Liver (tissue), 9 donors: ENCODE measurements around the gene IL24. TPM values are rescaled to one million over a fixed set of nuclear protein-coding genes. Genes with fewer than 3 reads are reported as not detected.

Source experiments
- DNase-seq: peaks from one replicate; pipeline ENCODE4 v3.0.0-alpha.2; 2017; ENCODE audit warnings: low spot score
- H3K27ac ChIP-seq, 2 donors: one replicate each; pipeline ENCODE4 v1.7.0; 2013; ENCODE audit warnings: inconsistent platforms in 2 of 2, low read length in 2 of 2, control low read depth in 1 of 2, low read depth in 1 of 2, mild to moderate bottlenecking in 1 of 2
- H3K27me3 ChIP-seq, 4 donors: one replicate each; pipeline versions ENCODE4 v1.6.1 to v1.7.0; 2013; ENCODE audit warnings: low read length in 3 of 4, inconsistent platforms in 1 of 4, mild to moderate bottlenecking in 1 of 4, moderate library complexity in 1 of 4; ENCODE audit not compliant: control insufficient read depth in 4 of 4, insufficient read depth in 4 of 4
- H3K36me3 ChIP-seq, 4 donors: one replicate each; pipeline versions ENCODE4 v1.6.1 to v1.7.0; 2013; ENCODE audit warnings: low read length in 3 of 4, mild to moderate bottlenecking in 3 of 4, low read depth in 1 of 4, moderate library complexity in 1 of 4; ENCODE audit not compliant: control insufficient read depth in 4 of 4, insufficient read depth in 3 of 4
- H3K4me1 ChIP-seq, 4 donors: one replicate each; pipeline versions ENCODE4 v1.6.1 to v1.7.0; 2013; ENCODE audit warnings: low read length in 3 of 4, mild to moderate bottlenecking in 3 of 4, moderate library complexity in 1 of 4; ENCODE audit not compliant: control insufficient read depth in 4 of 4, insufficient read depth in 4 of 4
- H3K4me3 ChIP-seq, 3 donors: one replicate each; pipeline versions ENCODE4 v1.6.1 to v1.7.0; 2013; ENCODE audit warnings: low read length in 3 of 3, control low read depth in 1 of 3, low read depth in 1 of 3, mild to moderate bottlenecking in 1 of 3
- H3K9ac ChIP-seq, 2 donors: one replicate each; pipeline ENCODE4 v1.7.0; 2013; ENCODE audit warnings: low read length in 2 of 2, mild to moderate bottlenecking in 2 of 2, moderate library complexity in 2 of 2, control low read depth in 1 of 2, low read depth in 1 of 2
- H3K9me3 ChIP-seq, 4 donors: one replicate each; pipeline versions ENCODE4 v1.6.1 to v1.7.0; 2013; ENCODE audit warnings: low read length in 3 of 4; ENCODE audit not compliant: control insufficient read depth in 4 of 4
- ATF3 ChIP-seq: IDR thresholded peaks from 2 replicates; pipeline ENCODE4 v1.6.1; 2016; ENCODE audit warnings: antibody characterized with exemption
- CTCF ChIP-seq: fragments of 150-350 bp; IDR thresholded peaks from 2 replicates; pipeline ENCODE4 v1.5.1; 2017; ENCODE audit warnings: improper control_type of control experiment, low read depth, low read length; ENCODE audit not compliant: missing input control
- EGR1 ChIP-seq, 2 donors: IDR thresholded peaks; 2 replicates each; pipeline ENCODE4 v1.6.1; 2016 to 2018; ENCODE audit warnings: antibody characterized with exemption in 2 of 2, low read depth in 2 of 2
- FOXA1 ChIP-seq: IDR thresholded peaks from 2 replicates; pipeline ENCODE4 v1.6.1; 2016; ENCODE audit warnings: antibody characterized with exemption
- FOXA2 ChIP-seq: IDR thresholded peaks from 2 replicates; pipeline ENCODE4 v1.6.1; 2016; ENCODE audit warnings: antibody characterized with exemption
- GABPA ChIP-seq, 2 donors: IDR thresholded peaks in 1 of 2; conservative IDR thresholded peaks in 1 of 2; 2 replicates each; pipeline ENCODE4 v1.6.1; 2016; ENCODE audit warnings: antibody characterized with exemption in 2 of 2, mild to moderate bottlenecking in 1 of 2, moderate library complexity in 1 of 2
- HNF4A ChIP-seq, 2 donors: conservative IDR thresholded peaks; 2 replicates each; pipeline ENCODE4 v1.6.1; 2016; ENCODE audit warnings: antibody characterized with exemption in 2 of 2, mild to moderate bottlenecking in 2 of 2
- HNF4G ChIP-seq: IDR thresholded peaks from 2 replicates; pipeline ENCODE4 v1.6.1; 2016; ENCODE audit warnings: antibody characterized with exemption
- JUND ChIP-seq, 2 donors: IDR thresholded peaks; 2 replicates each; pipeline ENCODE4 v1.6.1; 2016; ENCODE audit warnings: antibody characterized with exemption in 2 of 2
- MAX ChIP-seq: IDR thresholded peaks from 2 replicates; pipeline ENCODE4 v1.6.1; 2016; ENCODE audit warnings: antibody characterized with exemption
- NR2F2 ChIP-seq: IDR thresholded peaks from 2 replicates; pipeline ENCODE4 v1.6.1; 2016; ENCODE audit warnings: antibody characterized with exemption
- RAD21 ChIP-seq, 2 donors: IDR thresholded peaks; 2 replicates each; pipeline ENCODE4 v1.6.1; 2016; ENCODE audit warnings: antibody characterized with exemption in 2 of 2, mild to moderate bottlenecking in 2 of 2
- REST ChIP-seq: IDR thresholded peaks from 2 replicates; pipeline ENCODE4 v1.6.1; 2016; ENCODE audit warnings: antibody characterized with exemption, mild to moderate bottlenecking
- RXRA ChIP-seq, 2 donors: IDR thresholded peaks; 2 replicates each; pipeline ENCODE4 v1.6.1; 2017 to 2018; ENCODE audit warnings: antibody characterized with exemption in 2 of 2, mild to moderate bottlenecking in 1 of 2
- SP1 ChIP-seq: IDR thresholded peaks from 2 replicates; pipeline ENCODE4 v1.6.1; 2018; ENCODE audit warnings: antibody characterized with exemption, mild to moderate bottlenecking
- TAF1 ChIP-seq: conservative IDR thresholded peaks from 2 replicates; pipeline ENCODE4 v1.6.1; 2016; ENCODE audit warnings: antibody characterized with exemption, mild to moderate bottlenecking
- YY1 ChIP-seq: IDR thresholded peaks from 2 replicates; pipeline ENCODE4 v1.6.1; 2016; ENCODE audit warnings: antibody characterized with exemption, mild to moderate bottlenecking
- ZBTB33 ChIP-seq: IDR thresholded peaks from 2 replicates; pipeline ENCODE4 v1.6.1; 2016; ENCODE audit warnings: antibody characterized with exemption
- WGBS: extraction: QIAGEN DNeasy Blood & Tissue Kit; methylation state at CpG from one replicate; pipeline ENCODE4 v1.1.7; 2013; 5-methylcytosine and 5-hydroxymethylcytosine counted together
- polyA plus RNA-seq, 2 donors: library from polyadenylated mRNA; stranded (reverse) in 1 of 2; unstranded in 1 of 2; fragments of 200-250 nt in 1 of 2; fragments of >200 nt in 1 of 2; fragmentation: Nextera tagmentation in 1 of 2; extraction: Ambion mirVana in 1 of 2; gene quantifications; one replicate each; pipeline versions ENCODE4 v1.2.1 to v1.2.3, GENCODE V29; 2013 to 2015
- total RNA-seq, 2 donors: library from RNA; depleted of rRNA; stranded (reverse); fragments of >200 nt; gene quantifications; one replicate each; pipeline ENCODE4 v1.2.3, GENCODE V29; 2014
- donor health status: healthy.
- donor health status: healthy.
- donor health status: healthy.
- donor health status: healthy.
- donor health status: healthy.

Gene IL24
- total and polyA plus RNA-seq, 4 donors = 0.13 TPM; not detected in 3

GRCh38 chr1:206854401-206855129, 42.7 kb upstream of the IL24 start:
- 83% methylated on average over 3 of the region's 3 CpGs for WGBS
- no peak for TF ChIP-seq HNF4A (conservative IDR thresholded peaks at IDR 0.05)
- no peak for TF ChIP-seq ZBTB33
- no peak for TF ChIP-seq ATF3
- no peak for TF ChIP-seq FOXA1
- no peak for TF ChIP-seq FOXA2
- no peak for TF ChIP-seq SP1
- no peak for TF ChIP-seq YY1
- no peak for TF ChIP-seq TAF1
- TF ChIP-seq CTCF = no peak
- TF ChIP-seq JUND (IDR thresholded peaks at IDR 0.05) = no peak
- TF ChIP-seq EGR1 (IDR thresholded peaks at IDR 0.05; ENCODE audit: low read depth in 2 of 2) = no peak
- no peak for TF ChIP-seq HNF4G
- TF ChIP-seq NR2F2 = no peak
- no peak for TF ChIP-seq RAD21 (IDR thresholded peaks at IDR 0.05)
- no peak for TF ChIP-seq REST
- TF ChIP-seq GABPA (IDR thresholded peaks at IDR 0.05 in 1 of 2, conservative IDR thresholded peaks at IDR 0.05 in 1 of 2) = no peak
- no peak for TF ChIP-seq RXRA (IDR thresholded peaks at IDR 0.05)
- TF ChIP-seq MAX = no peak
- Histone ChIP-seq H3K36me3 (no peaks in the 10 kb centered on the region), H3K4me1 (peaks cover 0 to 2% (median 0%) of the 10 kb centered on the region in 4 donors), H3K9ac (no peak overlapping the region), H3K4me3 (no peak overlapping the region), H3K27me3 (no peaks in the 10 kb centered on the region), H3K9me3 (no peaks in the 10 kb centered on the region), H3K27ac (no peak overlapping the region)
- DNase-seq = no peak
